OCI-LY7 (cell line): Measurements from ENCODE around the gene ZNF22. TPM values are rescaled to one million over a fixed set of nuclear protein-coding genes. Genes with fewer than 3 reads are reported as not detected.
"Not testable (repeated sequence)": the region's sequence is repeated elsewhere in the genome, so short reads cannot be mapped to it uniquely, and the experiment has no call there.

Experiments
- BruUV-seq: library from RNA; stranded (reverse); fragments of 400-500 nt; replicated peaks from 2 replicates; lab custom pipeline; 2021; lab: Mats Ljungman, UMichigan
- CTCF ChIA-PET: fragments of 300-600 bp; sonication (Branson Sonifier 250); formaldehyde crosslinking; loops from one replicate; lab custom pipeline; 2022; ENCODE audit warnings: antibody characterized with exemption; ENCODE audit not compliant: unreplicated experiment; lab: Charles Lee
- POLR2A ChIA-PET: fragments of 300-600 bp; sonication (Branson Sonifier 250); formaldehyde crosslinking; loops from one replicate; lab custom pipeline; 2022; ENCODE audit warnings: antibody characterized with exemption; lab: Charles Lee
- DNase-seq: peaks from one replicate; pipeline ENCODE4 v3.0.0-alpha.2; 2015; ENCODE audit warnings: low spot score
- H2AFZ ChIP-seq: fragments of 200-600 bp; sonication (generic), shearing (Covaris generic); 2 replicates; pipeline ENCODE4 v1.6.1; 2014; ENCODE audit warnings: mild to moderate bottlenecking, antibody characterized with exemption, low read length, moderate library complexity
- H3K27ac ChIP-seq: fragments of 200-600 bp; sonication (generic); 2 replicates; pipeline ENCODE4 v1.5.1; 2014; ENCODE audit warnings: mixed run types, low read depth, mild to moderate bottlenecking, moderate library complexity, low read length, inconsistent platforms; ENCODE audit not compliant: poor library complexity, severe bottlenecking
- H3K36me3 ChIP-seq: fragments of 200-600 bp; sonication (generic); 2 replicates; pipeline ENCODE4 v1.6.1; 2014; ENCODE audit warnings: mild to moderate bottlenecking, antibody characterized with exemption, low read length, moderate library complexity, mixed read lengths; ENCODE audit not compliant: insufficient read depth
- H3K4me1 ChIP-seq: fragments of 200-600 bp; sonication (generic); 2 replicates; pipeline ENCODE4 v1.5.1; 2014; ENCODE audit warnings: mild to moderate bottlenecking, low read length; ENCODE audit not compliant: insufficient read depth, poor library complexity, severe bottlenecking
- H3K4me2 ChIP-seq: fragments of 200-600 bp; sonication (generic); 2 replicates; pipeline ENCODE4 v1.6.1; 2014; ENCODE audit warnings: mild to moderate bottlenecking, low read length
- H3K4me3 ChIP-seq: fragments of 200-600 bp; sonication (generic); 2 replicates; pipeline ENCODE4 v1.5.1; 2014; ENCODE audit warnings: mild to moderate bottlenecking, low read depth, low read length; ENCODE audit not compliant: poor library complexity, severe bottlenecking
- H3K79me2 ChIP-seq: fragments of 200-600 bp; sonication (generic); 2 replicates; pipeline ENCODE4 v1.6.1; 2016; ENCODE audit warnings: low read depth, mild to moderate bottlenecking, low read length, moderate library complexity, mixed read lengths; ENCODE audit not compliant: insufficient read depth
- H3K9me2 ChIP-seq: fragments of 200-600 bp; sonication (generic); 2 replicates; pipeline ENCODE4 v1.6.1; 2016; ENCODE audit warnings: mild to moderate bottlenecking, low read length, mixed read lengths; ENCODE audit not compliant: insufficient read depth
- H3K9me3 ChIP-seq: fragments of 200-600 bp; sonication (generic); 2 replicates; pipeline ENCODE4 v1.6.1; 2014; ENCODE audit warnings: mild to moderate bottlenecking, mixed run types, low read length, mixed read lengths
- H4K20me1 ChIP-seq: fragments of 200-600 bp; sonication (generic); 2 replicates; pipeline ENCODE4 v1.6.1; 2014; ENCODE audit warnings: mild to moderate bottlenecking, antibody characterized with exemption, low read length, moderate library complexity, mixed read lengths; ENCODE audit not compliant: insufficient read depth
- EZH2phosphoT487 ChIP-seq: fragments of 200-600 bp; sonication (generic); IDR thresholded peaks from 2 replicates; pipeline ENCODE4 v1.6.1; 2018; ENCODE audit warnings: low read depth, borderline replicate concordance, mild to moderate bottlenecking, mixed run types, antibody characterized with exemption, low read length, moderate library complexity, mixed read lengths
- intact Hi-C: fragments of 100-400 bp; cut with micrococcal nuclease; formaldehyde crosslinking; loops from one replicate; pipeline ENCODE4 v1.10.0; 2022; ENCODE audit not compliant: unreplicated experiment
- total RNA-seq, 2 experiments: library from RNA; depleted of rRNA in 1 of 2; stranded (reverse); fragments of >200 nt in 1 of 2; shearing (Covaris generic) in 1 of 2; gene quantifications; 2 replicates each; pipeline ENCODE4 v1.2.3, GENCODE V29; 2014 to 2022
- TF ChIP-seq, protein P1 (sequence below): fragments of 200-600 bp; sonication (generic); conservative IDR thresholded peaks from 2 replicates; pipeline ENCODE4 v1.5.1; 2014; ENCODE audit warnings: mild to moderate bottlenecking, antibody characterized with exemption, low read length, moderate library complexity, mixed read lengths

The ZNF22 gene
- total RNA-seq, 2 experiments from 2014 or later, result 33.3 to 46.6 TPM

DNA sequence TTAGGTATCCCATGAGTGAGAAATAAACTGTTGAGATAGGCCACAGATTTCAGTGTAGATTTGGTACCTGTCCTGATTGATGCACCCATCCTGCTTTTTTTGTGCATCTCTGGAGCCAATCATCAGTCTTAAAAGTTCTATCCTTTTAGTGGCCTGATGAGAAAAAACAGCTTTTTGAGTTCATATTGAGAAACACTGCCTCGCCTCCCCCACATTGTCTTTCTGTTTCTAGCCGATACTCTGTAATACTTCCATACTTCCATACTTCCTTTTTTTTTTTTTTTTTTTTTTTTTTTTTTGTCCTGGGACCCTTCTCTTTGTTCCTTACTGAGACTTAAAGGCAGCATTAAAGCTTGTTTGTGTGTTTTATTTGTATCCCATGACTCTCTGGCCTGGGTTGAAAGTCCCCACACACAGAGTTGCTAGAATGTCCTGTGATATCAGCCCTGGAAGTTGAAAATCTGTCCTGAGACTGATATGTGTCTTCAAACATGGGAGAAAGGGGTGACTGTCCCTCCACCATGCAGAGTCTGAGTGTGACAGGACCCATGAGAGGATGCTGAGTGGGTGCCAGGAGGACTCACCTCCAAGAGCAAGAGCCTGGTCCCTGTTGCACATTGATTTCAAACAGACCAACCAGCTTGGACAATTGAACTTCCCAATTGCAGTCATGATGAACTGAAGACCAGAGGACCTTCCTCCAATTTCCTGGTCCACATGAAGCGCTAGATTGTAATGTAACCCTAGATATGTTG is 5.7 kb downstream of the ZNF22 start:
- H3K9me2 ChIP-seq, result no peaks in the 10 kb centered on the region
- TF ChIP-seq EZH2phosphoT487, result no peak
- TF ChIP-seq, protein P1, sequence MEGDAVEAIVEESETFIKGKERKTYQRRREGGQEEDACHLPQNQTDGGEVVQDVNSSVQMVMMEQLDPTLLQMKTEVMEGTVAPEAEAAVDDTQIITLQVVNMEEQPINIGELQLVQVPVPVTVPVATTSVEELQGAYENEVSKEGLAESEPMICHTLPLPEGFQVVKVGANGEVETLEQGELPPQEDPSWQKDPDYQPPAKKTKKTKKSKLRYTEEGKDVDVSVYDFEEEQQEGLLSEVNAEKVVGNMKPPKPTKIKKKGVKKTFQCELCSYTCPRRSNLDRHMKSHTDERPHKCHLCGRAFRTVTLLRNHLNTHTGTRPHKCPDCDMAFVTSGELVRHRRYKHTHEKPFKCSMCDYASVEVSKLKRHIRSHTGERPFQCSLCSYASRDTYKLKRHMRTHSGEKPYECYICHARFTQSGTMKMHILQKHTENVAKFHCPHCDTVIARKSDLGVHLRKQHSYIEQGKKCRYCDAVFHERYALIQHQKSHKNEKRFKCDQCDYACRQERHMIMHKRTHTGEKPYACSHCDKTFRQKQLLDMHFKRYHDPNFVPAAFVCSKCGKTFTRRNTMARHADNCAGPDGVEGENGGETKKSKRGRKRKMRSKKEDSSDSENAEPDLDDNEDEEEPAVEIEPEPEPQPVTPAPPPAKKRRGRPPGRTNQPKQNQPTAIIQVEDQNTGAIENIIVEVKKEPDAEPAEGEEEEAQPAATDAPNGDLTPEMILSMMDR, result no peak
- H3K27ac ChIP-seq, result no peak overlapping the region
- BruUV-seq, result no TSS peak
- H3K36me3 ChIP-seq, result peaks cover 39% of the 10 kb centered on the region
- POLR2A ChIA-PET, result interaction anchor here (0.6 kb wide), 1 partner anchor 1855 kb away, joined by 3 read pairs; no protein-coding TSS in a partner anchor
- intact Hi-C loops, result loop anchor here (10.0 kb wide), 3 partner anchors 458 to 968 kb away; partner anchors contain the start of genes TIMM23 and ZFAND4
- DNase-seq, result no peak
- no peak overlapping the region for H3K4me3 ChIP-seq
- peaks cover 33% of the 10 kb centered on the region; the same call in 1 of the 2 replicates for H3K9me3 ChIP-seq
- no peak overlapping the region for H3K4me2 ChIP-seq
- H2AFZ ChIP-seq, result no peak overlapping the region
- CTCF ChIA-PET, result interaction anchor here (0.9 kb wide), 1 partner anchor 11 kb away, joined by 3 read pairs; no protein-coding TSS in a partner anchor
- peaks cover 20% of the 10 kb centered on the region; the same call in 1 of the 2 replicates for H4K20me1 ChIP-seq
- peaks cover 35% of the 10 kb centered on the region for H3K79me2 ChIP-seq
- H3K4me1 ChIP-seq, result peaks cover 12% of the 10 kb centered on the region

DNA sequence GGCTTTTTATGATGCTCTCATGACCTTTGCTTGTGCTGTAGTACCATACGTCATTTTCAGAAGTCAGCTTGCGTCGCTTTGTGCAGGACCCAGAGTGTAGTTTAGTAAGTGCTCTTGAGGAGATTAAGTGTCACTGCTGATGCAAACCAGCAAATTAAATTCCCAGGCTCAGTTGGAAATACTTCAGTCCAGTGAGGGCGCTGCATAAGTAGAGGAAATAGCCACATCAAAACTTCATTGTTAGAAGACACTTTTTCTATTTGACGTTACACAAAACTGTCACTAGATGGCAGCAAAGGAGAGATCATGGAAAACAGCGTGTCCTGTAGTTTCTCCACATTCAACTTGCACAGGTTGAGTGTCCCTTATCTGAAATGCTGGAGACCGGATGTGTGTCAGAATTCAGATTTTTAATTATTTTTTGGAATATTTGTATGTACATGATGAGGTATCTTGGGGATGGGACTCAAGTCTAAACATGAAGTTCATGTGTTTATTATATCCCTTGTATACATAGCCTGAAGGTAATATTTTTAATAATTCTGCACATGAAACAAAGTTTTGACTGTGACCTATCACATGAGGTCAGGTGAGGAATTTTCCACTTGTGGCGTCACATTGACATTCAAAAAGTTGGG is 7.9 kb downstream of the ZNF22 start:
- H3K4me2 ChIP-seq, result no peak overlapping the region
- H3K9me3 ChIP-seq, result peaks cover 14% of the 10 kb centered on the region; the same call in 1 of the 2 replicates
- TF ChIP-seq, protein P1, result peak; percentile 96
- no peak for TF ChIP-seq EZH2phosphoT487
- H3K36me3 ChIP-seq, result peaks cover 25% of the 10 kb centered on the region
- no peak overlapping the region for H3K27ac ChIP-seq
- no TSS peak for BruUV-seq
- no peak overlapping the region for H2AFZ ChIP-seq
- peaks cover 14% of the 10 kb centered on the region; the same call in 1 of the 2 replicates for H4K20me1 ChIP-seq
- DNase-seq, result peak; percentile 84
- ChIA-PET CTCF (no interaction called here), POLR2A (no interaction called here)
- H3K79me2 ChIP-seq, result peaks cover 13% of the 10 kb centered on the region
- H3K4me1 ChIP-seq, result no peaks in the 10 kb centered on the region
- no peak overlapping the region for H3K4me3 ChIP-seq
- H3K9me2 ChIP-seq, result no peaks in the 10 kb centered on the region
- intact Hi-C loops, result loop anchor here (2.0 to 10.0 kb wide), 4 partner anchors 226 to 966 kb away; partner anchors contain the start of genes TIMM23 and ZFAND4

DNA sequence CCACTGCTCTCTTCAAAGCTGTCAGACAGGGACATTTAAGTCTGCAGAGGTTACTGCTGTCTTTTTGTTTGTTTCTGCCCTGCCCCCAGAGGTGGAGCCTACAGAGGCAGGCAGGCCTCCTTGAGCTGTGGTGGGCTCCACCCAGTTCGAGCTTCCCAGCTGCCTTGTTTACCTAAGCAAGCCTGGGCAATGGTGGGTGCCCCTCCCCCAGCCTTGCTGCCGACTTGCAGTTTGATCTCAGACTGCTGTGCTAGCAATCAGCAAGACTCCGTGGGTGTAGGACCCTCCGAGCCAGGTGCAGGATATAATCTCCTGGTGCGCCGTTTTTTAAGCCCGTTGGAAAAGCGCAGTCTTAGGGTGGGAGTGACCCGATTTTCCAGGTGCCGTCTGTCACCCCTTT is 13.8 kb downstream of the ZNF22 start:
- CTCF ChIA-PET, DNase-seq, H3K4me2 ChIP-seq, POLR2A ChIA-PET, H3K9me2 ChIP-seq, intact Hi-C loops, H4K20me1 ChIP-seq, H3K36me3 ChIP-seq, H3K9me3 ChIP-seq, H3K27ac ChIP-seq, BruUV-seq, H3K4me1 ChIP-seq, H2AFZ ChIP-seq, H3K79me2 ChIP-seq, H3K4me3 ChIP-seq: not testable (repeated sequence)
